ENCODE results near the gene PITX3.

The PITX3 gene

GRCh38 chr10:102241444-102242117, at the start of gene PITX3:
Gene PITX3, minus strand, starts transcription at chr10:102241512. Its CDS starts 9,432 bp downstream, at chr10:102232080.
- DNase-seq (ENCODE audit: low read depth in 2 of 2): peak; percentile 84 to 88

GRCh38 chr10:102289840-102290239, 48.5 kb upstream of the PITX3 start:
- no peak for DNase-seq (ENCODE audit: low read depth in 2 of 2)

DNA sequence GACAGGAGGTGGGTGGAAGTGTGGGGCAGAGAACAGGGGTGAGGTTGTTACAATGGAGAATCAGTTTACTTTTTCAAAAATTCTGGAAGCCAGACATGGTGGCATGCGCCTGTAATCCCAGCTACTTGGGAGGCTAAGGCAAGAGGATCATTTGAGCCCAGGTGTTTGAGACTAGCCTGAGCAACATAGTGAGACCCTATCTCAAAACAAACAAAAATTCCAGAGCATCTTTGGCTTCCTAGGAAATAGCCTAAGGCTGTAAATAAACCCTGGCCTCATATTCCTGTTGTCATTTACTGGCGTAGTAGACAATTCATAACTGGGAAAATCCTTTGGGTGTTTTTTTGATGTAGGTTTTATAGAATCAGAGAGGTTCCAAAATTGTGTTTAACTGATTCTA, 48.0 kb upstream of the PITX3 start:
- no peak for DNase-seq (ENCODE audit: low read depth in 2 of 2)

DNA sequence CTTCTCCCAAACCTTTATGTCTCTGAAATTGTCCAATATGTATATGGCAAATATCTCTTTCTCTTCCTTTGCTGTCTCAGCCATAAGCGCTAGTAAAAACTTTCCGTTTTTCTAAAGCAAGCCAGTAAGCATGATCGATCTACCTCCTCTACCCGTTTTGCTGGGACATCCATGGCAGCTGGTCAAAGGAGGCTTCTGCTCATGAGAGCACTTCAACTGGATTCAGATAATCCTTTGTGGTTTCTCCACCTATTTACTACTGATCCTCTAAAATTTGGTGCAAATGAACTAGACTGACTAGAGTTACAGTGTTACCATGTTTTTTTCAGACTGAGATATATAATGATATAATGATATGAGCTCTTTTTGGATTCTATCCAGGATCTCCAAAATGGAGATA, 46.7 kb upstream of the PITX3 start:
- no peak for DNase-seq (ENCODE audit: low read depth in 2 of 2)

DNA sequence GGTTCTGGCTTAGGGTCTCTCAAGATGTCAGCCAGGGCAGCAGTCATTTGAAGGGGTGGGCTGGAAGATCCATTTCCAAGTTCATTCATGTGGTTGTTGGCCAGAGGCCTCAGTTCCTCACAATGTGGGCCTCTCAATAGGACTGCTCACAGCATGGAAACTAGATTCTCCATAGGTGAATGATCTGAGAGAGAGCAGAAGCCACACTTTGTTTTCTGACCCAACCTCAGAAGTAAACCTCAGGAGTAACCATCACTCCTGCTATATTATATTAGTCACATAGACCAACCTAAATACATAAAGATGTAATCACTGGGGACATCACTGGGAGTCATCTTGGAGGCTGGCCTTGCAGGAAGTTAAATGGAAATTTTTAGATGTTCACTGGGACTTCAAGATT, 46.2 kb upstream of the PITX3 start:
- no peak for DNase-seq (ENCODE audit: low read depth in 2 of 2)

DNA sequence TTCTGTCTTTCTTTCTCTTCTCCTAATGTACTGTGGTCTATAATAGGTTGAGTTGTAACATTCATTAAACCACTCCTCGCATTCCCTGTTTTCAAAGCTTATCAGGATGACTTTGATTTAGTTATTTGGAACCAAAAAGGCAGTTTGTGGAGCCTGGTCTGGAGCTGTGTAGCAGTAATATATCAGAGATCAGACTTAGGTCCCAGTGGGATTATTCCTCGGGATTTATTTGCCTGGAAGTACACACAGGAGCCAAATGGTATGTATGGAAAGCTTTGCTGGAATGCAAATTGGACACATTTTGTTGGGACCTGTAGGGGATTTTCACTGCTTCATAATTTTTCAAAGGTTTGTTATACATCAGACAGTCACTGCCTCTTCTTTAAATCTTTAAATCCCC, 44.9 kb upstream of the PITX3 start:
- DNase-seq (ENCODE audit: low read depth in 2 of 2): no peak

DNA sequence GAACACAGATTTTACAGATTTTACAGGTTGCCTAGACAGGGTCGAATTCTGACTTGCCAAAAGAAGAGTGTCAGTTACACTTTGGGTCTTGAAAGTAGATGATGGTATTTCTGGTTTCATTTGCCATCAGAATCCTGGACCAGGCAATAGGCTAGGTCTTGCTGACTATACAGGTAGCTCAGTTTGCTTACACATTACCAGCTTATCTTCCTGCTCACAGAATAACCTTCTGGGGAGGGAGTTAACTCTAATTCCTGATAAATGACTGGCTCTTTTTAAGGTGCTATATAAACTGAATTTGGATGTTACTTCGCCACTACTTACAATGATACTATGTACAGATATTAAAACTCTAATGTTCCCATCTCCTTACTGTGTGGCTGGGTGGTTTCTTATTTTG, 43.8 kb upstream of the PITX3 start:
- DNase-seq (ENCODE audit: low read depth in 2 of 2): no peak

- DNase-seq (ENCODE audit: low read depth in 2 of 2): no peak
Observed at GRCh38 chr10:102284531-102284930, 43.2 kb upstream of the PITX3 start.

GRCh38 chr10:102283890-102284289, 42.6 kb upstream of the PITX3 start:
- no peak for DNase-seq (ENCODE audit: low read depth in 2 of 2)

DNA sequence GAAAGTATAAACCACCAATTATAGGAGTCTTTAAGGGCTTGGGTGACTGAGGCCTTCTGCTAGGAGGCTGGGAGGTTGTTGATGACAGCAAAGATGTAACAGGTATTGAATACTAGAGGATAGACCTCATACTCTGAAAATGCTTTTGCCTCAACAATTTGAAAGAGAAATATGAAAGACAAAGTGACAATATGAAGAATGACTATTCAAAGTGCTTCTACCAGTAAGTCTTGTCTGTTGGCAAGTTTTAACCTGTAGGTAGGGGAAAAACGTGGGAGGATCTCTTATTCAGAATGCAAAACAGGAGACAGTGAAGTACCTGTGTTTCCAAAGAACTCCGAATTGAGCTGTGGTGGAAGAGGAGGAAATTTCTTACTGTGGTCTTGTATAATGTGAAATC, 42.2 kb upstream of the PITX3 start:
- no peak for DNase-seq (ENCODE audit: low read depth in 2 of 2)

- no peak for DNase-seq (ENCODE audit: low read depth in 2 of 2)
Observed at GRCh38 chr10:102281102-102281487, 39.8 kb upstream of the PITX3 start.

DNA sequence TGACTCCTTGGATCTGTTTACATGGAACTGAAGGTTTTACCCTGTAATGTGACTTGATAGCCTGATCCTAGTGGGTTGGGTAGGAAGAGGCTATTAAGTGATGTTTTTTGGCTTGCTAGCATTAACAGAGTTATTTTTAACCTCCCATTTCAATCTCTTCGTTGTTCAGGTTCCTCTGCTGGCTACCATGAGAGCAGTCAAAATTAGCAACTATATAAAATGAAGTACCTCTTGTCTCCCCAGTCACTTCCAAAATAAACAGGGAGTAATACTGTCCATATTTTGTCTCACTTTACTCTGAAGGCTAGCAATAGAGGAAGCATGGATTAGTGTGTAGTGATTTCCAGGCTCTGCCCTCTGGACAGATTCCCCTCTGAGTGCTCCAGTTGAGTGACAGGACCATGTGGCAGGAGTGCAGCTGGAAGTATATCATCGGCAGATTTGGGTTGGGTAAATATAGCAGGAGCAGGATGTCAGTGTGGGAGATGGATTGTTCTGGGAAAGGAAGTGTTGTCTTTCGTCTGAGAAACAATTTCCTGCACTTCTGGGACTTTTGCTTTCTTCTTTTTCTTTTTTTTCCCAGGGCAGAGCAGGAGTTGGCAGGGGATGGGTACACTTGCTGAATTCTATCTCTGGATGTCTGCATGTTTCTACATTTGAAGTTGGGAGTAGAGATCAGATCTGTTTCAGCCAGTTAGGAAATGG, 39.2 kb upstream of the PITX3 start:
- DNase-seq (ENCODE audit: low read depth in 2 of 2): no peak

DNA sequence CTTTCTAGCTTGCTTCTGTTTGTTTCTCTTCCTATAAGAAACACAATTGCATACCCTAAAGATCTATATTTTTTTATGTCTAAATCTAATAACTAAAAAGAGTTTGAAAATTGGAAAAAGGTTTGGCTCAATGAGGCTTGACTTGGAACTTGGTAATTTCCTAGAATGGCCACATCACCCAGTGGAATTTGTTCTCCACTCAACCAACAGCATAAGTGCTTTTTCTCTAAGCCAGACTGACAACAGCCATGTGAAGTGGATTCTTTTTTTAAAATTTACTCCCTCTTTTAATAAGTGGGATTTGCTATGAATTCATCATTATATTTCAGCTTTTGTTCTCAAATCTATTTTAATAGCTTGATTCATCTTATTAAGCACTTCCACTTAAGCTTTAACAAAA, 37.8 kb upstream of the PITX3 start:
- no peak for DNase-seq (ENCODE audit: low read depth in 2 of 2)

- DNase-seq (ENCODE audit: low read depth in 2 of 2): no peak
Observed at GRCh38 chr10:102275343-102275742, 34.0 kb upstream of the PITX3 start.

GRCh38 chr10:102274062-102274461, 32.8 kb upstream of the PITX3 start:
- no peak for DNase-seq (ENCODE audit: low read depth in 2 of 2)

DNA sequence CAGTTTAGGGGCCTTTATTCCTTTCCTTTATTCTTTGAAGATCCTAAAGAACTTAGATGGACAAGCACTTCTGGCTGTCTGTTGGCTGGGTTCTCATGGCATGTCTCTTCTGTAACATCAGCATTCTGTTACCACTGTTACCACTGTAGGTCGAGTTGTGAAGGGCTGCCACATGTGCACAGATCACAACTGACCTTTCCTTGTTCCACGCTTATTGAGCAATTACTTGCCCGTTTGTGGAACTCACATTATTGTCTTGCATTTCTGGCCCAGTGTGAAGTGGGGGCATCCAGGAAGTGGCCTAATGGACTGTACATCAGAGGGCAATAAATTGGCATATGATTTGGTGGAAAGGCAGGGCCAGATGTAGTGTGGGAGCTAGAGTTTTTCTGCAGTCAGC, 27.7 kb upstream of the PITX3 start:
- no peak for DNase-seq (ENCODE audit: low read depth in 2 of 2)

GRCh38 chr10:102268375-102268888, 27.1 kb upstream of the PITX3 start:
- no peak for DNase-seq (ENCODE audit: low read depth in 2 of 2)

- no peak for DNase-seq (ENCODE audit: low read depth in 2 of 2)
Observed at GRCh38 chr10:102267748-102268147, 26.4 kb upstream of the PITX3 start.

- no peak for DNase-seq (ENCODE audit: low read depth in 2 of 2)
Observed at GRCh38 chr10:102266670-102267069, 25.4 kb upstream of the PITX3 start.

DNA sequence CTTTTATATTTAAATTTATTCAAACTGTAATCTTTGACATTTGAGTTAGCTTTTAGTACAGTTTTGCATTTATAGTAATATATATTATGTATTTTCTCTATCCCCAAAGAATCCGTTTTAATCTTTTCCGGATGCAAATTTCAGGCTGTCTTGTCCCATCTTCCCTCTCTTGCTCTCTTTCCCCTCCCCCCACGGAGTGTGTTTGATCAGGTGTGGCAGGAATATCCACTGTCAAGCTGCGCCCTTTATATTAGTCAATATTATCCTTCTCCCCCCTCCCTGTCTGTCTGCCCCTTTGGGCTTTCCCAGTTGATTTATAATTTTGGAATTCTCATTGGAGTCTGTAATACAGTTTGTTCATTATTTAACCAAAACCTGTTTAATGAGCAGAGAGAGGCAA, 23.1 kb upstream of the PITX3 start:
- no peak for DNase-seq (ENCODE audit: low read depth in 2 of 2)

GRCh38 chr10:102262744-102263370, 21.5 kb upstream of the PITX3 start:
- DNase-seq (ENCODE audit: low read depth in 2 of 2): no peak

DNA sequence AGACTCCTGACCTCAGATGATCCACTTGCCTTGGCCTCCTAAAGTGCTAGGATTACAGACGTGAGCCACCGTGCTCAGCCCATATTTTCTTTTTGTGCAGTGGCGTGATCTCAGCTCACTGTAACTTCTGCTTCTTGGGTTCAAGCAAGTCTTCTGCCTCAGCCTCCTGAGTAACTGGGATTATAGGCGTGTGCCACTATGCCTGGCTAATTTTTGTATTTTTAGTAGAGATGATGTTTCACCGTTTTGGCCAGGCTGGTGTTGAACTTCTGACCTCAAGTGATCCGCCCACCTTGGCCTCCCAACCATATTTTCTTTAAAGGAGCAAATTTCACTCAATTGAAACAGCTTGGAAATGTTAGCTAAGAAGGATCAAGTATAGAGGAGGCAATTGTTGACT, 20.5 kb upstream of the PITX3 start:
- DNase-seq (ENCODE audit: low read depth in 2 of 2): no peak

DNA sequence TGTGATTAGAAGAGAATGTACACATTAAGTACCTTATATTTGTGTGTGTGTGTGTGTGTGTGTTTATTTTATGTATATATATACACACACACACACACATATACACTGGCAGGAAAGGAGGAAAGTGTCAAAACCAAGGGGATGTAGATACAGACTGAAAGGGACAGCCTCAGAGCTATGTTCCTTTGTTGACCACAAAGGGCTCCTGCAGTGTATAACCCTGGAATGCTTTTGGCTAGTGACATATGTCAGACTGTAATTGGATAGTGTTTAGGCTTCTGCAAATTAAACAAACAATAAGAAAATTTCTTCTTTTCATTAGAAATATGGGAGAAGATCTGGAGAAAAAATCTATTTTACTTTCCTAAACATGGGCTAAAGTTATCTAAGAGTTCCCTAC, 19.9 kb upstream of the PITX3 start:
- DNase-seq (ENCODE audit: low read depth in 2 of 2): no peak

Data from stimulated activated CD8-positive, alpha-beta memory T cell treated with anti-CD3 and anti-CD28 coated beads, Interleukin-2, amount 100 ng/mL, for 48 hours (primary cell).